NCI-H345 treated with DMSO at 0.1 percent for 48 hours (cell line): ENCODE data around the gene COL18A1.
"Not testable (repeated sequence)": the region's sequence is repeated elsewhere in the genome, so short reads cannot be mapped to it uniquely, and the experiment has no call there.

ENCODE experiments used
- DNase-seq: peaks from one replicate; lab custom pipeline; 2025; ENCODE audit not compliant: unreplicated experiment; lab: John Stamatoyannopoulos, UW

COL18A1 gene

DNA sequence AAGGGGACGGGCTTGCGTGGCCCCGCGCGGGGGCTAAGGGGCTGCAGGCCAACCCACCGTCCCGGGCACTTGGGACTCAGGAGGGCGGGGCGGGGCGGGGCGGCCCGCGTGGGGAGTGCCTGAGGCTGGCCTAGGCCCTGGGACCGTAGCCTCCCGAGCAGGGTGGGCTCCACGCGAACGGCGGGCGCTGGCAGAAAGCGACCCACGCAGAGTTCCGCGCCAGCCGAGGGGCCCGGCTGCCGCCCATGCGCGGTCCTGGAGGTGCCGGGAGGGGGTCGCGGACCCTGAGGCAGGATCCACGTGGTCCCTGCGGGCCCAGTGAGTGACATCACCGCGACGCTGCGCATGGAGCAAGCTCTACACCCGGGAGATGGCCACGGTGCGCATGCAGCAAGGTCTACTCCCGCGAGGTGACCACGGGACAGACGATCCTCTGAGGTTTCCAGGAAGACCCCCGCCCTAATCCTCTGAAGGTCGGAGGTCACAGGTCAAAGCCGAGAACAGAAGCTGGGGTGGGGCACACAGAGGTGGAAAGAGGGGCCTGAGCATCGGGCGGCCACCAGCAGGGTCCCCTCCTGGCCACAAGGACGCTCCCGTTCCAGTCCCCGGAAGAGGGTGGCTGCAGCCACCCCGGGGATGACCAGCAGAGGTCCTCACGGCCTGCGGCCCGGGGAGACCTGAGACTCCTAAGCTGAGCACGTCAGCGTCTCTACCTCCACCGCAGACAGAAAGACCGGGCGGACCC, 150.8 kb downstream of the COL18A1 start:
- DNase-seq = peak; percentile 47

DNA sequence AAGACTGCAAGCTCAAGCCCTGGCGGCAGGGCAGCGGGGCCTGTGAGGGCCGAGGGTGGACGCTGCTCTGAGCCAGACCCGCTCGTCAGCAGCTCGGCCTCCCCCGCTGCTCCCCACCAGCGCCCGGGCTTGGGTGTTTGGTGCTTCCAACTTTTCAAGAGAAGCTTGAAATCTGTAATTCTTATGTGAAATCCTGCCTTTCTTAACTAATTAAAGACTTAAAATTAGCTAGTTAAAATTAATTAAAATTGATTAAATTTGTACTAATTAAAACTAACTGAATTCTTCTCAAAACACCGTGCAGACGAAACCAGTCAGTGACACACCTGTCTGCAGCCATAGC, 151.3 kb downstream of the COL18A1 start:
- no peak for DNase-seq

DNA sequence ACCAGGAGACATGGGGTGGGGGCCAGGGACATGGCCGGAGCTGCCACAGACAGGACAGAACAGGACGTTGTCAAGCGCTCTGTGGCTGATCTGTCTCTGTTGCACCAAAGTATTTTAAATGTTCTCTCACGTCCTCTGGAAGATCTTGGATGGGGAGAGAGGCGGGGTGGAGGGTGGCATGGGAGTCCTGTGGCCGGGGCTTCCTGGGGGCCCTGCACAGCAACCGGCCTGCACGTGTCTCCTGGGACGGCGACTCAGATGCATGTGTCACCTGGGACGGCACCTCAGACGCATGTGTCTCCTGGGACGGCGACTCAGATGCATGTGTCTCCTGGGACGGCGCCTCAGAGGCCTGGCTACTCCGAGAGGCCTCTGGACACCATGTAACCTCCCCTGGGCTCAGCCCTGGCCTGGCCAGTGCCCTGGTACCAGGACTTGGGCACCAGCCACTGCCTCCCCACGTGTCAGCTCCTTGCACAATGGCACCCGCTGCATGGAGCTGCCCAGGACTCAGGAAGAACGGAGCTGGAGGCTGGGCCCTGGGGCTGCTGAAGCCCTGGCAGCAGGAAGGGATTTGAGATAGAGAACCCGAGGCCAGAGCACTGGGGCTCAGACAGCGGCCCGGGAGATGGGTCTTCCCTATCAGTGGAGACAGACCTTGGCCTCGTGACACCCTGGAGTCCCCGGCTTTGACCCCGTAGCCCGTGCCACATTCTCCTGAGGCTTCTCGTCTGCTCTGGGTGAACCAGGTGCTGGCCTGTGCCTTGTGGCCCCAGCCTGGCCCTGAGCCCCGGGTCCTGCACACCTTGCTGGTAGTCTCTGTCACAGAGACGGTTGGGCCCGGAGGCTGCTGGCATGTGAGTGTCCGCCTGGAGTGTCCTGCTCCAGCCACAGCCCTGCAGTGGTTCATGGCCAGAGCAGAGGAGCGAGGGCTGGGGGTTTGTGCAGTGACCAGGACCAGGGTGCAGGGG, 152.0 kb downstream of the COL18A1 start:
- DNase-seq = no peak

GRCh38 chr21:45557616-45558043, 152.7 kb downstream of the COL18A1 start:
- no peak for DNase-seq

DNA sequence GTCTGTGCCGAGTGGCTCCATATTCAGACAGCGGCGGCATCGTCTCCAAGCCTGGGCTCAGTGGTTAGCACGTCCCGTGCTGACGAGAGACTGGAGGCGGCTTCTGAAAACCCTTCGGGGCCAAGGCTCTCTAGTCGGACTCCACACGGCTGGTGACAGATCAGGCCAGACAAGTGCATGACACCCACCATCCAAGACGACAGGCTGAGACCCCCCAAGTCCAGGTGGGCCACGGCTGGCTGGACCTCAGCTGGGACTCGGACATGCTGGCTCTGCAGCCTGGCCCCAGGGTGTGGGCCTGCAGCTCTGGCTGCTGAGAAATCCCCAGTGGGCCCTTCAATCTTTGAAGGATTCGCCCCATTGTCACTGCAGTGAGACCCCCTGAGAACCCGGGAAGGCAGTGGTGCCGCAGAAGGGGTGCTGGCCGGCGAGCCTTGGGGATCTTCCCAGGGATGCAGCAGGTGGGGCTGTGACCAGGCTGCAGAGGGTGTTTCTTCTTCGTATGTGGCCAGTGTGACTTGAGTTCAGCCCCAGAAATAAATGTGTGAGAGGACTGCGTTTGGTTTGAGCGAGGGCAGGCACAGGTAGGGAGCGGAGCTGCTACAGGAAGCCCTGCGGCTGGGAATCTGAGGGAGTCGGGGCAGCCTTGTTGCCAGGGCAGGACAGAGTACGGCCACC, 153.2 kb downstream of the COL18A1 start:
- DNase-seq = no peak

GRCh38 chr21:45559216-45560105, 154.5 kb downstream of the COL18A1 start:
- DNase-seq = no peak

GRCh38 chr21:45560106-45561021, 155.4 kb downstream of the COL18A1 start:
- no peak for DNase-seq

DNA sequence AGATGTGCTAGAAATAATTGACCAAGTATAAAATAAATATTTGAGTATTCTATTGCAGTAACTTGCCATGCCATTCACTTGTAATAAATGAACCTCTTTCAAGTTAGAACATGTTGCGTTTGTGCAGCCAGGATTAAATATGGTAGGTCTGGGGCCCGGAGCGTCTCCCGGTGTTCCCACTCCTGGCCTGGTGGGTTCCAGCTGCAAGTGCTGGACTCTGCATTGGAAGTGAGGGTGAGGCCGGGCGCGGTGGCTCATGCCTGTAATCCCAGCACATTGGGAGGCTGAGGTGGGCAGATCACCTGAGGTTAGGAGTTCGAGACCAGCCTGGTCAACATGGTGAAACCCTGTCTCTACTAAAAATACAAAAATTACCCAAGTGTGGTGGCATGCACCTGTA, 156.3 kb downstream of the COL18A1 start:
- DNase-seq = not testable (repeated sequence)

- no peak for DNase-seq
Measured at GRCh38 chr21:45562402-45562801, 157.4 kb downstream of the COL18A1 start.

GRCh38 chr21:45562965-45563364, 158.0 kb downstream of the COL18A1 start:
- no peak for DNase-seq
